PC-9 (cell line): ENCODE data around the gene MAP3K19. TPM values are rescaled to one million over a fixed set of nuclear protein-coding genes. Genes with fewer than 3 reads are reported as not detected.

ENCODE experiments used
- BruUV-seq: library from RNA; stranded (reverse); fragments of 400-500 nt; replicated peaks from 2 replicates; lab custom pipeline; 2021; lab: Mats Ljungman, UMichigan
- CTCF ChIA-PET: fragments of 300-600 bp; sonication (Branson Sonifier 250); formaldehyde crosslinking; loops from one replicate; lab custom pipeline; 2022; ENCODE audit warnings: antibody characterized with exemption; lab: Charles Lee
- POLR2A ChIA-PET: fragments of 300-600 bp; sonication (Branson Sonifier 250); formaldehyde crosslinking; loops from one replicate; lab custom pipeline; 2022; ENCODE audit warnings: antibody characterized with exemption; ENCODE audit not compliant: unreplicated experiment; lab: Charles Lee
- DNase-seq, 2 experiments: peaks; one replicate each; pipeline versions ENCODE4 v3.0.0 to v3.0.0-alpha.2; 2015 to 2022; ENCODE audit warnings: mixed read lengths in 1 of 2
- H2AFZ ChIP-seq: fragments of 200-600 bp; sonication (generic); 2 replicates; pipeline ENCODE4 v1.8.1; 2017; ENCODE audit warnings: antibody characterized with exemption
- H3F3A ChIP-seq: fragments of 200-600 bp; sonication (generic); 2 replicates; pipeline ENCODE4 v1.8.1; 2017; ENCODE audit warnings: antibody characterized with exemption, mild to moderate bottlenecking, low read depth; ENCODE audit not compliant: insufficient read depth
- H3K27ac ChIP-seq: fragments of 200-600 bp; sonication (generic); 2 replicates; pipeline ENCODE4 v1.6.1; 2016; ENCODE audit warnings: mixed run types
- H3K27me3 ChIP-seq: fragments of 200-600 bp; sonication (generic); 2 replicates; pipeline ENCODE4 v1.6.1; 2016; ENCODE audit warnings: low read depth, mixed run types; ENCODE audit not compliant: insufficient read depth
- H3K36me3 ChIP-seq: fragments of 200-600 bp; sonication (generic); 2 replicates; pipeline ENCODE4 v1.6.1; 2016; ENCODE audit warnings: low read depth, mixed run types
- H3K4me1 ChIP-seq: fragments of 200-600 bp; sonication (generic); replicated peaks from 2 replicates; pipeline ENCODE4 v1.6.1; 2016; ENCODE audit warnings: mixed run types; ENCODE audit not compliant: insufficient read depth
- H3K4me2 ChIP-seq: fragments of 200-600 bp; sonication (generic); 2 replicates; pipeline ENCODE4 v1.6.1; 2017; ENCODE audit warnings: mixed run types
- H3K4me3 ChIP-seq: fragments of 200-600 bp; sonication (generic); 2 replicates; pipeline ENCODE4 v1.6.1; 2016; ENCODE audit warnings: mixed run types
- H3K79me2 ChIP-seq: fragments of 200-600 bp; sonication (generic); 2 replicates; pipeline ENCODE4 v1.6.1; 2017; ENCODE audit warnings: low read depth, mixed run types
- H3K9me2 ChIP-seq: fragments of 200-600 bp; sonication (generic); 2 replicates; pipeline ENCODE4 v1.8.1; 2017; ENCODE audit warnings: mild to moderate bottlenecking; ENCODE audit not compliant: insufficient read depth
- H3K9me3 ChIP-seq: fragments of 200-600 bp; sonication (generic); 2 replicates; pipeline ENCODE4 v1.8.1; 2016; ENCODE audit warnings: low read depth; ENCODE audit not compliant: insufficient read depth
- H4K20me1 ChIP-seq: fragments of 200-600 bp; sonication (generic); 2 replicates; pipeline ENCODE4 v1.8.1; 2017; ENCODE audit not compliant: insufficient read depth
- EZH2 ChIP-seq: fragments of 200-600 bp; sonication (generic); IDR thresholded peaks from 2 replicates; pipeline ENCODE4 v1.8.0; 2017; ENCODE audit warnings: antibody characterized with exemption, low read depth
- intact Hi-C: fragments of 100-400 bp; cut with micrococcal nuclease; formaldehyde crosslinking; loops from one replicate; pipeline ENCODE4 v1.10.0; 2022; ENCODE audit not compliant: unreplicated experiment
- total RNA-seq: library from RNA; stranded (reverse); gene quantifications from 2 replicates; pipeline ENCODE4 v1.2.3, GENCODE V29; 2021
- TF ChIP-seq, protein P1 (sequence below): fragments of 200-600 bp; sonication (generic); conservative IDR thresholded peaks from 2 replicates; pipeline ENCODE4 v1.6.1; 2017; ENCODE audit warnings: mixed run types, antibody characterized with exemption, mild to moderate bottlenecking, moderate library complexity

MAP3K19 gene
- total RNA-seq, 1 experiment from 2014 or later = not detected

GRCh38 chr2:135059577-135059976, 12.3 kb upstream of the MAP3K19 start:
- peaks cover 16% of the 10 kb centered on the region for H3K36me3 ChIP-seq
- H3K9me3 ChIP-seq = no peaks in the 10 kb centered on the region
- ChIA-PET POLR2A (no interaction called here), CTCF (no interaction called here)
- peaks cover 10% of the 10 kb centered on the region; the same call in 1 of the 2 replicates for H3K4me1 ChIP-seq
- H3K27me3 ChIP-seq = no peaks in the 10 kb centered on the region
- H3K9me2 ChIP-seq = no peaks in the 10 kb centered on the region
- H4K20me1 ChIP-seq = 0 out of 2 replicates have a peak, but pooled peaks cover 3% of the 10 kb centered on the region
- no peak for TF ChIP-seq EZH2
- TF ChIP-seq, protein P1, sequence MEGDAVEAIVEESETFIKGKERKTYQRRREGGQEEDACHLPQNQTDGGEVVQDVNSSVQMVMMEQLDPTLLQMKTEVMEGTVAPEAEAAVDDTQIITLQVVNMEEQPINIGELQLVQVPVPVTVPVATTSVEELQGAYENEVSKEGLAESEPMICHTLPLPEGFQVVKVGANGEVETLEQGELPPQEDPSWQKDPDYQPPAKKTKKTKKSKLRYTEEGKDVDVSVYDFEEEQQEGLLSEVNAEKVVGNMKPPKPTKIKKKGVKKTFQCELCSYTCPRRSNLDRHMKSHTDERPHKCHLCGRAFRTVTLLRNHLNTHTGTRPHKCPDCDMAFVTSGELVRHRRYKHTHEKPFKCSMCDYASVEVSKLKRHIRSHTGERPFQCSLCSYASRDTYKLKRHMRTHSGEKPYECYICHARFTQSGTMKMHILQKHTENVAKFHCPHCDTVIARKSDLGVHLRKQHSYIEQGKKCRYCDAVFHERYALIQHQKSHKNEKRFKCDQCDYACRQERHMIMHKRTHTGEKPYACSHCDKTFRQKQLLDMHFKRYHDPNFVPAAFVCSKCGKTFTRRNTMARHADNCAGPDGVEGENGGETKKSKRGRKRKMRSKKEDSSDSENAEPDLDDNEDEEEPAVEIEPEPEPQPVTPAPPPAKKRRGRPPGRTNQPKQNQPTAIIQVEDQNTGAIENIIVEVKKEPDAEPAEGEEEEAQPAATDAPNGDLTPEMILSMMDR = no peak
- intact Hi-C loops = loop anchor here (10.0 kb wide), 1 partner anchor 145 kb away; the partner anchor contains the start of gene CCNT2
- no peaks in the 10 kb centered on the region; the same call in 1 of the 2 replicates for H3F3A ChIP-seq
- no peak overlapping the region for H2AFZ ChIP-seq
- no TSS peak for BruUV-seq
- peaks cover 71% of the 10 kb centered on the region for H3K79me2 ChIP-seq
- no peak for DNase-seq
- H3K27ac ChIP-seq = no peak overlapping the region
- H3K4me3 ChIP-seq = no peak overlapping the region
- H3K4me2 ChIP-seq = no peak overlapping the region

- intact Hi-C loops = loop anchor here (10.0 kb wide), 1 partner anchor 142 kb away; the partner anchor contains the start of gene CCNT2
- BruUV-seq = no TSS peak
- no peaks in the 10 kb centered on the region; the same call in 1 of the 2 replicates for H3F3A ChIP-seq
- no peaks in the 10 kb centered on the region for H4K20me1 ChIP-seq
- H3K4me1 ChIP-seq = peaks cover 24% of the 10 kb centered on the region
- H3K27me3 ChIP-seq = no peaks in the 10 kb centered on the region
- no peaks in the 10 kb centered on the region for H3K9me3 ChIP-seq
- H3K4me3 ChIP-seq = no peak overlapping the region
- H3K27ac ChIP-seq = peak overlapping the region; percentile 42
- DNase-seq = peak in 1 of 2 experiments; percentile 34
- ChIA-PET POLR2A (no interaction called here), CTCF (no interaction called here)
- TF ChIP-seq, protein P1 = no peak
- no peak for TF ChIP-seq EZH2
- no peaks in the 10 kb centered on the region for H3K9me2 ChIP-seq
- 0 out of 2 replicates have a peak overlapping the region, but pooled peaks have one; percentile 9 for H3K4me2 ChIP-seq
- H2AFZ ChIP-seq = no peak overlapping the region
- H3K79me2 ChIP-seq = peaks cover 70% of the 10 kb centered on the region
- H3K36me3 ChIP-seq = peaks cover 17% of the 10 kb centered on the region
These were observed 9.5 kb upstream of the MAP3K19 start for GRCh38 chr2:135056790-135057189.

- intact Hi-C loops = loop anchor here (10.0 kb wide), 1 partner anchor 140 kb away; the partner anchor contains the start of gene CCNT2
- BruUV-seq = no TSS peak
- Histone ChIP-seq H3K27me3 (no peaks in the 10 kb centered on the region), H3K9me2 (no peaks in the 10 kb centered on the region), H3K36me3 (peaks cover 13% of the 10 kb centered on the region; the same call in 1 of the 2 replicates), H3K4me2 (0 out of 2 replicates have a peak overlapping the region, but pooled peaks have one; percentile 34), H2AFZ (no peak overlapping the region), H4K20me1 (no peaks in the 10 kb centered on the region), H3K27ac (no peak overlapping the region), H3K4me3 (no peak overlapping the region), H3K79me2 (peaks cover 62% of the 10 kb centered on the region), H3K4me1 (peaks cover 26% of the 10 kb centered on the region), H3F3A (no peaks in the 10 kb centered on the region), H3K9me3 (no peaks in the 10 kb centered on the region)
- ChIA-PET CTCF (no interaction called here), POLR2A (no interaction called here)
- no peak for DNase-seq
- TF ChIP-seq, protein P1 = no peak
- TF ChIP-seq EZH2 = no peak
These were observed 8.0 kb upstream of the MAP3K19 start for GRCh38 chr2:135055182-135055786.
